GM12873 (cell line): ENCODE data around the gene MYLK.

ENCODE experiments used
- TF ChIP-seq, protein P1 (sequence below): IDR thresholded peaks from 2 replicates; pipeline ENCODE4 v1.5.1; 2012; ENCODE audit warnings: low read depth, mild to moderate bottlenecking, moderate library complexity, low read length, control low read depth; ENCODE audit not compliant: insufficient read depth; ENCODE audit errors: missing control alignments

MYLK gene

DNA sequence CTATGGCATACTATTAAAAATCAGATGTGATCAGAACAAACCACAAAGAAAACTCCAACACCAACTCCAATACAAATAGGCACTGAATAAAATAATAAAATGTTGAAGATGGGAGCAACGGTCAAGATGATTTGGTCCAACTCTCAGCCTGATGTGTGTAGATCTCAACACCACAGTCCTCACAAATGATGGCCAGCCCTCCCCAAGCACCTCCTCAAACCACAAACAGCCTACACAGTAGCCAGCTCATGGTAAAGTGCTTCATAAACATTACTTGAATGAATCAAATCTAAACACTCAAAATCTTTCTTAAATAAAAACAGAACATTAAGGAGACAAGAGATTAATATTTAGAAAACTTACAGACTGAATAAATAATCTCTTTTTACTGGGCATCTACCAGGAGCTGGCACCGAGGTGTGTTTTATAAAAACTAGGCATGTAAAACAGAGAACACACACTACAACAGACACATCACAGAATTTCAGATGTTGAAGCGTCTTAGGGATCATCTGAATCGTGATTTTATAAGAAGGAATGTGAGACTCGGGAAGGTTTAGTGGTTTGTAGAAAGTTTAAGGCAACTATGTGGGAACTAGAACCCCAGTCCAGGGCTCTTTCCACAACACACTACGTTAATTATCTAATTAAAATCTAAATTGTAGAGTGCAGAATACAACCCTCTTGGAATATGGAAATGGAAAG is 102.4 kb downstream of the MYLK start:
- TF ChIP-seq, protein P1, sequence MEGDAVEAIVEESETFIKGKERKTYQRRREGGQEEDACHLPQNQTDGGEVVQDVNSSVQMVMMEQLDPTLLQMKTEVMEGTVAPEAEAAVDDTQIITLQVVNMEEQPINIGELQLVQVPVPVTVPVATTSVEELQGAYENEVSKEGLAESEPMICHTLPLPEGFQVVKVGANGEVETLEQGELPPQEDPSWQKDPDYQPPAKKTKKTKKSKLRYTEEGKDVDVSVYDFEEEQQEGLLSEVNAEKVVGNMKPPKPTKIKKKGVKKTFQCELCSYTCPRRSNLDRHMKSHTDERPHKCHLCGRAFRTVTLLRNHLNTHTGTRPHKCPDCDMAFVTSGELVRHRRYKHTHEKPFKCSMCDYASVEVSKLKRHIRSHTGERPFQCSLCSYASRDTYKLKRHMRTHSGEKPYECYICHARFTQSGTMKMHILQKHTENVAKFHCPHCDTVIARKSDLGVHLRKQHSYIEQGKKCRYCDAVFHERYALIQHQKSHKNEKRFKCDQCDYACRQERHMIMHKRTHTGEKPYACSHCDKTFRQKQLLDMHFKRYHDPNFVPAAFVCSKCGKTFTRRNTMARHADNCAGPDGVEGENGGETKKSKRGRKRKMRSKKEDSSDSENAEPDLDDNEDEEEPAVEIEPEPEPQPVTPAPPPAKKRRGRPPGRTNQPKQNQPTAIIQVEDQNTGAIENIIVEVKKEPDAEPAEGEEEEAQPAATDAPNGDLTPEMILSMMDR: no peak

DNA sequence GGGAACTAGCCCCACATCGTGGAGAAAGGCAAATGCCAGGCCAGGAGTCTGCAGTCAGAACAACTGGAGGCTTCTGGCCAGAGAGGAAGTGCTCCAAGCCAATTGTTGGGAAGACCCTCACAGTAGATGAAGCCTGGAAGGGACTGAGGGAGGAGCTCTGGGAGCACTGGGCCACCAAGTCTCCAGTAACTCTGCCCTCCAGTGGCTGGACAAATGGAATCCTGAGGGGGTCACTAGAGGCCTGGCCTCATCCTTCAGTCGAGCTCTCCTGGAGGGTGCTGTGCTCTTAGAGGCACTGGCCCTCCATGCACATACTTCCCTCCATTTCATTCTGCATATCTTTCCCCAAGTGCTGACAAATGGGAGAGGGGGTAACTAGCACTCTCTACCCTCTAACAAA is 103.0 kb downstream of the MYLK start:
- TF ChIP-seq, protein P1: no peak

DNA sequence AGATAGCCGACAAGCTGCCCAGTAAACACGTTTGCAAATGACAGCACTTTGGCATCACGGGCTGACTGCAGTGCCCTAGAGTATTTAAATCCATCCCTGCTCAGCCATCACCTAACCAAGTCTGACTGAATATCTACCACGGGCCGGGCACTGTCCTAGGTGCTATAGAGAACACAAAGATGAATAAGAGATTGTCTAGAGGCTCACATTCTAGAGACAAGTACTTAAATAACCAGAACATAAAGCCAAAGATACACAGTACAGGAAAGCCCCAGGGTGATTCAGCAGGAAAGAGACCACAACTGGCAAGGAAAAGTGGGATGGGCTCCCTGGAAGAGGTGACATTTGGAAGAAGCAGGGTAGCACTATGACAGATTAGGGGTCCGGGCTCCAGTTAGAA is 103.5 kb downstream of the MYLK start:
- TF ChIP-seq, protein P1: no peak

DNA sequence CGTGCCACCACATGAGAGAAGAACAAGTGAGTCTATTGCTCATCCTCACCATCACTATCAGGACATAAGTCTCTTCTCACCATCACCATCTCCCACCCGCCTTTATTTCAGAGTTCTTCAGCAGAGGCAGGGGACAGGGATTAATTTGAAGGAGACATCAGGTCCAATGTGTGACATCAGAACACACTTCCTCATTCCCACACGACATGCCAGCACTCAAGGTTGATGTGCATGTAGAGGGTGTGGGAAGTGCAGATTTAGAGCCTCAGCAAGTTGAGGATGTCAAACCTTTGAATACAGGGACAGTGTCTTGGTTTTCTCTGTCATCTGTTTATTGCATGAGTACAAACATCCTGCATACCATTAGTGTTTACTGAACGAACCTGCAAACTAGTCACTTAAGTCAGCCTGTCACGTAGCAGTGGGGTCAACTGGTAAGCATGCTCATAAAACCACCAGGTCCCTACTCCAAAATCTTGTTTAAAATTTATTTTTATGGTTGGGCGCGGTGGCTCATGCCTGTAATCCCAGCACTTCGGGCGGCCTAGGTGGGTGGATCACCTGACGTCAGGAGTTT is 104.4 kb downstream of the MYLK start:
- TF ChIP-seq, protein P1: no peak

DNA sequence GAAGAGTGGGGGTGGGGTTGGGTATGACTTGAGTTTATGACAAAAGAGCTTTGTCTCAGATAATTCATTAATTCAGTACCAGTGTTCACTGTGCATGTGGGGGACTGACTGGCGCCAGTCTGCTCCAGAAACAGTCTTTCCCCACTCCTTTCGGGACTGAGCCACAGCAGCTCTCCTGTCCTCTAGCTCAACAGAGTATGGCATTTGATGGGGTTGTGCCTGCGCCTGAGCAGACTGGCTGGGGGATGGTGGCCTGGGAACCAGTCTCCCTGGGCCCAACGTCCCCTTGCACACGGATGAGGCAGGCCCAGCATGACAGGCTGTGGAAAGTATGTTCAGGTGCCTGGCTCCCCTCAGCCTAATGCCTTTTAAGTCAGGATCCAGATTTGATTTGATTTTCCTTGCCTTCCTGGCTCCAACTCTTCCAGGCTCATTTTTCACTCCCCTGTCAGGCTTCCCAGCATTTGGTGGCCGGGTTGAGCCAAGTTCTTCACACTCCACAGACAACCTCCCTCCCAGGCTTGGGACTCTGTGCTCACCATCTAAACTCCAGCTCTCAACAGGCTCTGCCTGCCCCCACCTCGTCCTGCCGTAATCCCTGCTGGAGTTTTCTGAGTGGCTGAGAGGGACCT is 105.0 kb downstream of the MYLK start:
- TF ChIP-seq, protein P1: no peak

DNA sequence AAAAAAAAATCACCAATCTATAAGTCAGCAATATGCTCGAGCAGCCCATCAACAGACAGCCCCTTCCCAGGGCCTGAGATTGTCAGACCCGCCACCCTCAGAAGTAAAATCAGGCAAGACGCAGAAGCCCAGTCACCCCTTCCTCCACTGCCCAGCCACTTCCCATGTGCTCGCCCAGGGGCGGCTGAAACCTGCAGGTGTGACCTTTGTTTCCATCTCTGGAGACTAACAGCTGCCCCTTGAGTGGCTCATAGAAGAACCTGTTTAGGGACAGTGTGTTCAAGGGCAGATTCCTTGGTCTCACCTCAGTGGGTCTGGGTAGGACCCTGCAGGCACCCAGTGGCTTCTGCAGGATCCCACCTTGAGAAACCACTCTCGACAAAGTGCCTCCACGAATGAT is 105.6 kb downstream of the MYLK start:
- TF ChIP-seq, protein P1: no peak

DNA sequence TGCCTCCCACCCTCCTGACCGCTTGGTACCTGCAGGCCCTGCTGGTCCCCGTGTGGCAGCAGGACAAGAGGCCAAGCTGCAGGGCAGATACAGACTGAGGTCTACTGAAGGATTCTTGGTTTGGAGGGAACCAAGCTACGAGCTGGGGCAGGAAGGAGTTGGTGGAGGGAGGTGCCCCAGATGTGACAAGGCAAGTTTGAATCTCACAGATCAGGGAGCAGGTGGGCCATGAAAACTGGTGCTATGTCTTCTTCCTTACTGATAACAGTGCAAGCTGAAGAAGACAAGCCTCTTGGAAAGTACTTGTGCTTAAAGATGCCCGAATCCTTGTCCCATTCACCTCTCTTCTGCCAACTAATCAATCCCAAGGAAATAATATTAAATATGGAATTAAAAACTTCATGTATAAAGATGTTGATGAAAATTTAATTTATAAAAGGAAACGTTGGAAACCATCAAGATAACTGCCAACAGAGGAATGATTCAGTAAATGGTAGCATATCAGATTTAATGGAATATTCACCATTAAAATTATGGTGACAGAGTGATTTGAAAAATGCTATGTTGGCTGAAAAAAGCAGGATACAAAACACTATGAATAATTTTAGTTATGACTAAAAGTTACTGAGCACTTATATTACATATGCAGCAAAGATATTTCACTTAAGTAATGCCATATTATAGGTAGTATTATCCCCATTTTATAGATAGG is 107.9 kb downstream of the MYLK start:
- TF ChIP-seq, protein P1: no peak
